Gastrocnemius medialis (tissue), 4 donors: ENCODE measurements around the gene TMEM54. TPM values are rescaled to one million over a fixed set of nuclear protein-coding genes. Genes with fewer than 3 reads are reported as not detected.
"Not testable (repeated sequence)": the region's sequence is repeated elsewhere in the genome, so short reads cannot be mapped to it uniquely, and the experiment has no call there.

Experiments
- ATAC-seq, 2 donors: fragments of 150-250 bp; one replicate each; pipeline ENCODE4 v1.9.1; 2016
- DNase-seq, 2 donors: peaks; one replicate each; pipeline ENCODE4 v3.0.0-alpha.2; 2019
- H3K27ac ChIP-seq, 4 donors: fragments of 200-600 bp; sonication (generic); 1 replicate in 1 of 4; 2 replicates in 3 of 4; pipeline ENCODE4 v1.5.1; 2016 to 2018; ENCODE audit warnings: mild to moderate bottlenecking in 2 of 4, moderate library complexity in 1 of 4
- H3K27me3 ChIP-seq, 3 donors: fragments of 200-600 bp; sonication (generic) in 2 of 3; 1 replicate in 1 of 3; 2 replicates in 2 of 3; pipeline versions ENCODE4 v1.5.1 to v1.6.0; 2016 to 2019; ENCODE audit warnings: mild to moderate bottlenecking in 1 of 3, moderate library complexity in 1 of 3
- H3K36me3 ChIP-seq, 2 donors: fragments of 200-600 bp; sonication (generic) in 1 of 2; one replicate each; pipeline ENCODE4 v1.5.1; 2017 to 2018
- H3K4me1 ChIP-seq, 2 donors: fragments of 200-600 bp; sonication (generic) in 1 of 2; one replicate each; pipeline ENCODE4 v1.5.1; 2016 to 2017; ENCODE audit warnings: mild to moderate bottlenecking in 2 of 2
- H3K4me3 ChIP-seq, 4 donors: fragments of 200-600 bp; sonication (generic) in 3 of 4; 1 replicate in 1 of 4; 2 replicates in 3 of 4; pipeline ENCODE4 v1.5.1; 2016 to 2019; ENCODE audit warnings: mild to moderate bottlenecking in 2 of 4
- H3K9me3 ChIP-seq, 3 donors: fragments of 200-600 bp; sonication (generic) in 2 of 3; 1 replicate in 1 of 3; 2 replicates in 2 of 3; pipeline ENCODE4 v1.5.1; 2016 to 2019
- CTCF ChIP-seq, 5 experiments: fragments of 450-650 bp in 3 of 5; fragments of 200-600 bp in 2 of 5; sonication (generic) in 2 of 5; IDR thresholded peaks in 4 of 5; conservative IDR thresholded peaks in 1 of 5; 1 replicate in 4 of 5; 2 replicates in 1 of 5; pipeline ENCODE4 v1.5.1; 2016 to 2019; ENCODE audit warnings: antibody characterized with exemption in 5 of 5, mild to moderate bottlenecking in 3 of 5, moderate library complexity in 3 of 5
- POLR2A ChIP-seq, 2 donors: fragments of 450-650 bp; IDR thresholded peaks; one replicate each; pipeline ENCODE4 v1.6.1; 2017; ENCODE audit warnings: antibody characterized with exemption in 2 of 2, mild to moderate bottlenecking in 2 of 2, moderate library complexity in 2 of 2
- in situ Hi-C, 4 donors: fragments of 200-750 bp; cut with MboI; loops; one replicate each; pipeline versions ENCODE4 v1.15.0 to v1.8.0; 2017; ENCODE audit warnings: low sequenced_read_pairs in 4 of 4
- intact Hi-C: fragments of 100-400 bp; cut with DNase I; formaldehyde crosslinking; loops from one replicate; pipeline ENCODE4 v1.15.1; 2023; ENCODE audit warnings: low total_unique reads
- total RNA-seq, 4 donors: library from RNA; depleted of rRNA; stranded (reverse); fragments of >200 nt; gene quantifications; one replicate each; pipeline versions ENCODE4 v1.1.0 to v1.2.3, GENCODE V29; 2016

Gene TMEM54
- total RNA-seq, 4 donors from 2014 or later = 4.0 to 7.0 (median 4.8) TPM

- Histone ChIP-seq H3K27me3 (no peaks in the 10 kb centered on the region), H3K4me1 (no peaks in the 10 kb centered on the region), H3K4me3 (no peak overlapping the region), H3K27ac (no peak overlapping the region), H3K36me3 (no peaks in the 10 kb centered on the region), H3K9me3 (no peaks in the 10 kb centered on the region)
- no peak for TF ChIP-seq CTCF (IDR thresholded peaks at IDR 0.05 in 4 of 5, conservative IDR thresholded peaks at IDR 0.05 in 1 of 5)
- no peak for TF ChIP-seq POLR2A (IDR thresholded peaks at IDR 0.05)
- intact Hi-C loops = no loop called here
- no peak for ATAC-seq
- in situ Hi-C loops = no loop called here
- DNase-seq = no peak
Measured at GRCh38 chr1:32907435-32907834, 6.2 kb upstream of the TMEM54 start.

GRCh38 chr1:32906654-32907053, 5.5 kb upstream of the TMEM54 start:
- in situ Hi-C loops (no loop called here), intact Hi-C loops (no loop called here)
- TF ChIP-seq CTCF (IDR thresholded peaks at IDR 0.05 in 4 of 5, conservative IDR thresholded peaks at IDR 0.05 in 1 of 5) (no peak), POLR2A (IDR thresholded peaks at IDR 0.05) (no peak)
- peaks cover 1 to 3% (median 2%) of the 10 kb centered on the region in 3 donors for H3K27me3 ChIP-seq
- H3K9me3 ChIP-seq = no peaks in the 10 kb centered on the region
- H3K4me1 ChIP-seq = no peaks in the 10 kb centered on the region
- H3K27ac ChIP-seq = no peak overlapping the region
- DNase-seq (no peak), ATAC-seq (no peak)
- no peaks in the 10 kb centered on the region for H3K36me3 ChIP-seq
- H3K4me3 ChIP-seq = no peak overlapping the region

GRCh38 chr1:32905588-32905987, 4.4 kb upstream of the TMEM54 start:
- H3K9me3 ChIP-seq, H3K27me3 ChIP-seq, DNase-seq, intact Hi-C loops, ATAC-seq, H3K4me3 ChIP-seq, H3K36me3 ChIP-seq, H3K27ac ChIP-seq, H3K4me1 ChIP-seq, in situ Hi-C loops: not testable (repeated sequence)

- intact Hi-C loops (no loop called here), in situ Hi-C loops (no loop called here)
- Histone ChIP-seq H3K4me3 (no peak overlapping the region), H3K27ac (no peak overlapping the region), H3K36me3 (no peaks in the 10 kb centered on the region), H3K27me3 (peaks cover 8 to 9% (median 8%) of the 10 kb centered on the region in 3 donors), H3K4me1 (peaks cover 0 to 6% of the 10 kb centered on the region in 2 donors), H3K9me3 (no peaks in the 10 kb centered on the region)
- TF ChIP-seq CTCF (IDR thresholded peaks at IDR 0.05 in 4 of 5, conservative IDR thresholded peaks at IDR 0.05 in 1 of 5) (no peak), POLR2A (IDR thresholded peaks at IDR 0.05) (no peak)
- DNase-seq (no peak), ATAC-seq (no peak)
Measured at GRCh38 chr1:32904797-32905196, 3.6 kb upstream of the TMEM54 start.

- DNase-seq = no peak
- in situ Hi-C loops = no loop called here
- Histone ChIP-seq H3K4me1 (peaks cover 0 to 6% of the 10 kb centered on the region in 2 donors), H3K27ac (no peak overlapping the region), H3K36me3 (no peaks in the 10 kb centered on the region), H3K4me3 (no peak overlapping the region), H3K9me3 (no peaks in the 10 kb centered on the region), H3K27me3 (peaks cover 8 to 9% (median 8%) of the 10 kb centered on the region in 3 donors)
- no peak for ATAC-seq
- TF ChIP-seq CTCF (IDR thresholded peaks at IDR 0.05 in 4 of 5, conservative IDR thresholded peaks at IDR 0.05 in 1 of 5) (no peak), POLR2A (IDR thresholded peaks at IDR 0.05) (no peak)
- intact Hi-C loops = no loop called here
Measured at GRCh38 chr1:32903991-32904785, 3.0 kb upstream of the TMEM54 start.
